Measurements from ENCODE around the gene UTS2R.
A peak's percentile ranks its signal among the peaks of the same experiment; 100 is the strongest.
"Not testable (repeated sequence)": the region's sequence is repeated elsewhere in the genome, so short reads cannot be mapped to it uniquely, and the experiment has no call there.

Gene UTS2R

GRCh38 chr17:82408288-82408937, 36.8 kb downstream of the UTS2R start:
- no peak for DNase-seq (ENCODE audit: low read depth in 2 of 2)

GRCh38 chr17:82408938-82409318, 37.4 kb downstream of the UTS2R start:
- DNase-seq (ENCODE audit: low read depth in 2 of 2) = no peak

- DNase-seq (ENCODE audit: low read depth in 2 of 2) = no peak
Measured at GRCh38 chr17:82410014-82410716, 38.6 kb downstream of the UTS2R start.

- no peak for DNase-seq (ENCODE audit: low read depth in 2 of 2)
Measured at GRCh38 chr17:82411396-82412053, 40.0 kb downstream of the UTS2R start.

- DNase-seq (ENCODE audit: low read depth in 2 of 2) = not testable (repeated sequence)
Measured at GRCh38 chr17:82412081-82412480, 40.5 kb downstream of the UTS2R start.

- no peak for DNase-seq (ENCODE audit: low read depth in 2 of 2)
Measured at GRCh38 chr17:82412535-82413520, 41.3 kb downstream of the UTS2R start.

GRCh38 chr17:82414548-82415281, 43.1 kb downstream of the UTS2R start:
- peak; percentile 31 to 49 for DNase-seq (ENCODE audit: low read depth in 2 of 2)

- no peak for DNase-seq (ENCODE audit: low read depth in 2 of 2)
Measured at GRCh38 chr17:82415336-82415735, 43.8 kb downstream of the UTS2R start.

GRCh38 chr17:82415786-82416185, 44.2 kb downstream of the UTS2R start:
- no peak for DNase-seq (ENCODE audit: low read depth in 2 of 2)

- no peak for DNase-seq (ENCODE audit: low read depth in 2 of 2)
Measured at GRCh38 chr17:82416264-82416663, 44.7 kb downstream of the UTS2R start.

GRCh38 chr17:82416771-82417170, 45.2 kb downstream of the UTS2R start:
- no peak for DNase-seq (ENCODE audit: low read depth in 2 of 2)

GRCh38 chr17:82418001-82418986, 46.7 kb downstream of the UTS2R start, which contains the start of the genes HEXD and OGFOD3:
Gene HEXD, plus strand, starts transcription at chr17:82418347. Its CDS starts 1,453 bp downstream, at chr17:82419800.
Gene OGFOD3, minus strand, starts transcription at chr17:82418586. Its CDS starts 101 bp downstream, at chr17:82418485.
- DNase-seq (ENCODE audit: low read depth in 2 of 2) = peak; percentile 60 to 74

- DNase-seq (ENCODE audit: low read depth in 2 of 2) = no peak
Measured at GRCh38 chr17:82419540-82419939, 48.0 kb downstream of the UTS2R start.

GRCh38 chr17:82424001-82424862, 52.7 kb downstream of the UTS2R start:
- DNase-seq (ENCODE audit: low read depth in 2 of 2) = peak in 1 of 2 donors; percentile 21

- no peak for DNase-seq (ENCODE audit: low read depth in 2 of 2)
Measured at GRCh38 chr17:82424863-82425159, 53.2 kb downstream of the UTS2R start.

All from stimulated activated CD8-positive, alpha-beta memory T cell treated with anti-CD3 and anti-CD28 coated beads, Interleukin-15, amount 100 ng/mL, for 4 hours (primary cell).